ENCODE results near the gene ADD2.
"Not testable (repeated sequence)": the region's sequence is repeated elsewhere in the genome, so short reads cannot be mapped to it uniquely, and the experiment has no call there.

The ADD2 gene

GRCh38 chr2:70751881-70752280 lies 16.1 kb downstream of the ADD2 start:
- DNase-seq (ENCODE audit: low read depth in 2 of 2) = no peak

GRCh38 chr2:70750320-70750719 lies 17.7 kb downstream of the ADD2 start:
- DNase-seq (ENCODE audit: low read depth in 2 of 2) = no peak

GRCh38 chr2:70748002-70748784 lies 19.8 kb downstream of the ADD2 start:
- DNase-seq (ENCODE audit: low read depth in 2 of 2) = no peak

DNA sequence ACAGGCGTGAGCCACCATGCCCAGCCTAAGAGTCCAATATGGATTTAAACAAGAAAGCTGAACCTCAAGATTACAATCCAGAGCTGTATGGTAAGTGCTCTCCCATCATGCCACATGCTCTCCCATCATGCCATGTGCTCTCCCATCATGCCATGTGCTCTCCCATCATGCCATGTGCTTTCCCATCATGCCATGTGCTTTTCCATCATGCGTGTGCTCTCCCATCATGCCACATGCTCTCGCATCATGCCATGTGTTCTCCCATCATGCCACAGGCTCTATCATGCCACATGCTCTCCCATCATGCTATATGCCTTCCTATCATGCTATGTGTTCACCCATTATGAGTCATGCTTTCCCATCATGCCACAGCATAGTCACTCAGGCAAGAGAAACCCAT lies 20.7 kb downstream of the ADD2 start:
- no peak for DNase-seq (ENCODE audit: low read depth in 2 of 2)

DNA sequence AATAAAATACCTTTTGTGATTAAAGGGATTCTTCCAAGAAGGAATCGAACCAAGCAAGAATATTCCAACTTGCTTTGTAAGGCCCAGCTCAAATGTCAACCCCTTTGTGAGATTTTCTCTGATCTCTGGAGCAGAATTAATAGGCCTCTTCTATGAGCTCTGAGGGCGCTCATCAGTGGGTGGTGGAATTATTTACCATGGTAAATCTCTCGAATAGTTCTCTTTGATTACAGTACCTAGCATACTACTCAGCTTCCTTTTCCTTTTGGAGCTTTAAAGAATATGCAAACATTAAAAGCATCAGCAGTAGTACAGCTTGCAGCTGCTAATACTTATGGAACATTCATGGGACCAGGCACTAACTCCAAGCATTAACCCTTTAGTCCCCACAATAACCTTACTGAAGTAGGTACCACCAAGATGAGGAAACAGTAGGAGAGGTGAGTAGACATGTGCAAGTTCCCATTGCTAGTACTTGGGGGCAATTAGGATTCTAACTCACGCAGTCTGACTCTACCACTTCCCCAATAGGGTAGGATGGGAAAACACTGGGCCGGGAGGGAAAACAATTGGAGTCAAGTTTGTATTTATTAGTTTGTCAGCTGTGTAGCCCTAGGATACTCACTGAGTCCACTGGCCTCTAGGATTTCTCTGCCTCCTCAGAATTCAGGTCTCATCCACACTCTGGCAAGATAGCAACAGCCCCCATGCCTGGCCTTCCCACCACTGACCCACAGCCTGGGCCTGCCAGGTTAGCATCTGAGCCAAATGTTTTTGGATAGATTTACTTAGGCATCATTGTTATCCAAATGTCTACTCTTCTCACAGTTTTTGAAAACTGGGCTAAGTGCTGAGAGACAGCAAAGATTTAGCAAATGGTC lies 21.7 kb downstream of the ADD2 start:
- no peak for DNase-seq (ENCODE audit: low read depth in 2 of 2)

DNA sequence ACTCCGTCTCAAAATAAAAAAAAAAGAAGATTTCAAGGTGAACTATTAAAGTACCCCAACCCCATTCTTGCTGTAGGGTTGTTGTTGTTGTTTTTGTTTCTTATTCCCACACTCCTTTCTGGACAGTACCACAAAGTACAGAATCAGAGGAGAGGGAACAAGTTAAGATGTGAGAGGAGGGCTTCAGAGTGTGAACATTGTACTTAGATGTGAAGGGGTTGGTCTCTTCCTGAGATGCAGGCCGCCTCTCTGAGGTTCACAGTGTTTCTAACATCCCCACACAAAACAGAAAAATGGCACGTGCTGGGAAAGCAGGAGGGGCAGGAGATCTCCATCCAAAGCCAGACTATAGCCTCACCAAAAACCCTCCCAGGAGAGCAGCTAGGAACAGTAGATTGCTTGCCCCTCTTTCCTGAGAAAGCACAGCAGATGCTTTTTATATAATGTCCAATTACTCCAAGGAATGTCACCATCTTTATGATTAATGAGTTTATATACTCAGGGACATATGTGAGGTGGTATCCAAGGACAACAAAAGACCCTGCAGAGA lies 22.6 kb downstream of the ADD2 start:
- DNase-seq (ENCODE audit: low read depth in 2 of 2) = no peak

DNA sequence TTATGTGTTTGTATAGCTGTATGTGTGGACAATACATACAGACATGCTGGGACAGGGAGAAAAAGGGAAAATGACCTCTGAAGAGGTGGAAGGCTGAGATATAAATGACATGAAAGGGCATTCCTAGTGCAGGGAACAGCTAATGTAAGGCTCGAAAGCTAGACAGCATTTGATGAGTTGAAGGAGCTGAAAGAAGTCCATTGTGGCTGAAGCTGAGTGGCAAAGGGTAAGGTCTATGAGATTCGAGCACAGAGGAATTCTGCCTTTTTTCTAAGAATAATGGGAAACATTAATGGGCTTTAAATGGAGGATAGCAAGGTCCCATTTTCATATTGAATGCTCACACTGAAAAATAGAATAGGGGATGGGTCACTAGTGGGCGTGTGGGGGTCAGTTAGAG lies 23.6 kb downstream of the ADD2 start:
- no peak for DNase-seq (ENCODE audit: low read depth in 2 of 2)

- DNase-seq (ENCODE audit: low read depth in 2 of 2) = no peak
Measured at GRCh38 chr2:70743677-70744076, 24.3 kb downstream of the ADD2 start.

- no peak for DNase-seq (ENCODE audit: low read depth in 2 of 2)
Measured at GRCh38 chr2:70743068-70743467, 24.9 kb downstream of the ADD2 start.

DNA sequence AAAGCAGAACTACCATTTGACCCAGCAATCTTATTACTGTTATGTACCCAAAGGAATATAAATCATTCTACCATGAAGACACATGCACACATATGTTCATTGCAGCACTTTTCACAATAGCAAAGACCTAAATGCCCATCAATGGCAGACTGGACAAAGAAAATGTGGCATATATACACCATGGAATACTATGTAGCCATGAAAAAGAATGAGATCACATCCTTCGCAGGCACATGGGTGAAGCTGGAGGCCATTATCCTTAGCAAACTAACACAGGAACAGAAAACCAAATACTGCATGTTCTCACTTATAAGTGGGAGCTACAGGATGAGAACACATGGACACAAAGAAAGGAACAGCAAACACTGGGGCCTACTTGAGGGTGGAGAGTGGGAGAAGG lies 28.5 kb downstream of the ADD2 start:
- not testable (repeated sequence) for DNase-seq (ENCODE audit: low read depth in 2 of 2)

DNA sequence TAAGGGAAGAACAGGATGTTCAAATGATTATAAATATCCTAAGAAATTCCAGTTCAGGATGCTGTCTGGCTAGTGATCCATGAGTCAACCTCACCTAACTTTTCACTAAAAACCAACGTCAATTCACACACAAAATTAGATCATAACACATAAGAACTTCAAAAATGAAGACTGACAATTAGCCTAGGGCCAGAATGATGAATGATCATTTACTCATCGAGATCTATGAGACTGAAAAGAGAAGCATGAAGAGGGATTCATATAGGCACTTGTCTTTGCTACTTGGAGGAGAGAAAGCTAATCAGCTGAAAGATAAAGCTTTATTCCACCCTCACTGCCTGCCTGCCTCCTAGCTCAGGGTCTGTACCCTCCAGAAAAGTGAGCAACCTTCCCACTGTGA lies 29.8 kb downstream of the ADD2 start:
- no peak for DNase-seq (ENCODE audit: low read depth in 2 of 2)

GRCh38 chr2:70735071-70735470 lies 32.9 kb downstream of the ADD2 start:
- DNase-seq (ENCODE audit: low read depth in 2 of 2) = no peak

- no peak for DNase-seq (ENCODE audit: low read depth in 2 of 2)
Measured at GRCh38 chr2:70733646-70734180, 34.3 kb downstream of the ADD2 start.

DNA sequence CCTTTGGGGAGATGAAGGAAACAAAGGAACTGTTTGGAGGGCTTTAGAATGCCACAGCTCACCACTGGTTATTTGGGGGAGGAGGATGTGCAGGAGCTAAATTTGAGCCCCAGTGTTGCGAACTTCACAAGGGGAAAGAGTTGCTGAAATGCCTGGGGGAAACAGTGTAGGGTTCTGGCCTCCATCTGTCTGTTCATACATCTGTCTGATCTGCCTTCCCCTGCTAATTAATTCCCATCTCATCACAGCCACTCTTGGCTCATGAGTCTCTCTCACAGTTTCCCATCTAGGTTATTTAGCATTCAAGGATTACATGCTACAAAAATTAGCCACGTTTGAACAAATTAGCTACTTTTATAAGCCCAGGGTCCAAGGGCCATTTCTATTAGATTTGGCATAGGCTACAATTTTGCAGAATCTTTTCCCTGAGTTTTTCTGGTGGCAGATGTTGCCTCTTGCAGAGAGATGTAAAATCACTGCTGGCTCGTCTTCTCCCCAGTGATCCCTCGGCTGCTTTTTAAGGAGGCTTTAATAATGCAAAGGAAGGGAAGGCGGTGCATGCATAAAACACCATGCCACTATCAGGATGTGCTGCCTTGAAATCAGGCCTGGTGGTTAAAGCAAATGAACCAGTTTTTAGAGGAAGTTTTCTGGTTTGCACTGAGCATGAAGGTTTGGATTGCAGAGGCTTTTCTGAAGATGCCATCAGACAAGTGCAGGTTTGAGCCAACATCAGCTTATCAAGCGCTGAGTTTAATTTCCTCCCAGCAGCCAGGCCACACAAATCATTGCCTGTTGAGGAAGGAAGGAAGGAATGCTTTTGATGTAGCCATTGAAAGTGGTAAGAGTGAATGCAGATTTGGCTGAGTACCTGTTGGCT lies 35.0 kb downstream of the ADD2 start:
- DNase-seq (ENCODE audit: low read depth in 2 of 2) = no peak

DNA sequence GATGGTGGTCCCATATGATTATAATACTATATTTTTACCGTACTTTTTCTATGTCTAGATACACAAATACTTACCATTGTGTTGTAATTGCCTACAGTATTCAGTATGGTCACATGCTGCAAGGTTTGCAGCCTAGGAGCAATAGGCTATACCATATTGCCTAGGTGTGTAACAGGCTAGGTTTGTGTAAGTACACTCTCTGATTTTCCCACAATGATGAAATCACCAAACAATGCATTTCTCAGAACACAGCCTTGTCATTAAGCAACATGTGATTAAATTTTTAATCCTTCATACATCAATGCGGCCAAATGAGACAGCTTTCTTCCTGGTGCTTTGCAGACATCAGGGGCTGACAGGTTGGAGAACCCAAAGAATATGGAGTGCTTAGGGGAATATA lies 37.3 kb downstream of the ADD2 start:
- no peak for DNase-seq (ENCODE audit: low read depth in 2 of 2)

DNA sequence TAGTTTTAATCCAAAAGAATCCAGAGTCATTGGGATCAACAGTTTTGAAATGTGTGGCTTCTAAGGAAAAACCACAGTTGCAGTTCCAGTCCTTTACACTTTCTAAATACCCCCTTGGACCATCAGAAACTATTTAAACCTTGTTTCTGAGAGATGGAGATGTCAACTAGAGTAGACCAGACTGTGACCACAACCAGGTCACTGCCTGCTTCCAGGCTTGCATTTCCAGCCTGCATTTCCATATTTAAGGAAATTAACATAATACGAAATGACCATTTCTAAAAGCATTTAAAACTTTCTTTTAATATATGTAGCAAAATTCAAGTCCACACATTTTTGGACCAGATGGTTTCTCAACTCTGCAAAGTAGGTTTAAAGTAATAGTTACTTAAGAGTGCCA lies 38.4 kb downstream of the ADD2 start:
- DNase-seq (ENCODE audit: low read depth in 2 of 2) = no peak

DNA sequence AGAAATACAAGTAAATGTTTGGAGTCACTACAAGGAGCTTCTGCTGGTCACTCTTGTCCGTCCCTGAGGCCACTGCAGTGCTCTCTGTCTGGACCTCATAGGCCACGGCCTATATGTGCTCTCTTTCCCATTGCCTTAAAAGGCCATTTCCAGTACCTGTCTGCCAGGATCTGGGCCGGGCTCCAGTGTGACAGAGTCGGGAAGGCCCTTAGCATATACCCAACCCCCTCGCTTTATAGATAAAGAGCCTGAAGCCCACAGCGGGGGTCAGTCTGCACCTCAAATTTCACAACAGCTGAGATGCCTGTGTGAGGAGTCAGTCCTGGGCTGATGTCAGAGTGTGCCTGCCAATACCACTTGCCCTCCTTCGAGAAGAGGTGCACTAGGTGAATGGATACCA lies 39.9 kb downstream of the ADD2 start:
- DNase-seq (ENCODE audit: low read depth in 2 of 2) = no peak

DNA sequence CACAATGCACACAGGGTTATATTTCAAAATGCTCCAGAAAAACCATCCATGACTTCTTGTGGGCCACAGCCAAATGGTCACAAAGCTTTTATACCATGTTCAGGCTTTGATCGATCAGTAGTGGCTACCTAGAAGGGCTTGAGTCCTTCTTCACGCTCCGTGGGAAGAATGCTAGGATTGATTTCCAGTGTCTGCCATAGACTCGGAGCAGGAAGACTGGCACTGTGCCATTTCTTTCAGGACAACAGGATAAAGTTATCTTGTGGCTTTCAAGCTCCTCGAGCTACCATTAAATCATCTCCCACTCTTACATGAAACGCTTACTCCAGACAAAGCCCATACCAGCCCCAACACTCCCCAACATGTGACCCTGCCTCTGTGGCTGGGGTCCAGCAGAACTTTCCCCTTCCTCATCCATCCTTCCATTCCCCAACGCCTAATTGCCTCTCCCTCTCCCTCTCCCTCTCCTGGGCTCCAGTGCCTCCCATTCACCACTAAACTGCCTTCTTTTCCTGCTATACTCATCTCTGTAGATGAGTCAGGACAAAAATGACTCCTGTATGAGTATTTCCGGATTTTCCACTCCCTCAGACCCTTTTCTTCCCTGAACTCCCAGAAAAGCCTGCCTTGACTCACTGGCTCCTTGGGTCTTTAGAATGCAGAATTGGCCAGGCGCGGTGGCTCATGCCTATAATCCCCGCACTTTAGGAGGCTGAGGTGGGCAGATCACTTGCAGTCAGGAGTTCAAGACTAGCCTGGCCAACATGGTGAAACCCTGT lies 40.9 kb downstream of the ADD2 start:
- DNase-seq (ENCODE audit: low read depth in 2 of 2) = no peak

DNA sequence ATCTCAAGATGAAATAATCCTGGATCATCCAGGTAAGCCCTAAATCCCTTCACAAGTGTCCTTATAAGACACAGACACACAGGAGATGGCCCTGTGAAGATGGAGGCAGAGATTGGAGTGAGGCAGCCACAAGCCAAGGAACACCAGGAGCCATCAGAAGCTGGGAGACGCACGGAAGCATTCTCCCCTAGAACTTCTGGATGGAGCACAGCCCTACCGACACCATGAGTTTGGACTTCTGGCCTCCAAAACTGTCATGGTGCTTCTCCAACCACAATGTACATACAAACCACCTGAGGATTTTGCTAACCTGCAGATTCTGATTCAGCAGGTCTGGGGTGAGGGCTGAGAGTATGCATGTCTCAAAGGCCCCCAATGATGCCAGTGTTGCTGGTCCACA lies 42.5 kb downstream of the ADD2 start:
- DNase-seq (ENCODE audit: low read depth in 2 of 2) = no peak

DNA sequence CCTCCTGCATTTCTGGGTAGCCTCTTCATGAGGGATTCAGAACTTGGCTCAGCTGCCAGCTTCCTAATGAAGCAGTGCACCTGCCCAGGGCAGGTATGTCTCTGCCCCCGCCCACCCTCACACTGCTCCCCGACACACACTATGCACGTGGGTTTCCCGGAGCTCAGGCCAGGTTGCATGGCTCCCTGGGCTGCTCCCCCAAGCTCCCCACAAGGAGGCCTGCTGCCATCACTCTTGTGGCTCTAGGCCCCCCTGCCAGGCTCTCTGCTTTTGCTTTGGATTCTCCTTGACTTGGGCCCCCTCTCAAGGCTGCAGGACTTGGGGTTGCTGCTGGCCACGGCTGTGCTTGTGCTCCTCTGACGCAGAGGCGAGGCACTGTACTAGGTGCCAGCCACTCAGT lies 43.6 kb downstream of the ADD2 start:
- DNase-seq (ENCODE audit: low read depth in 2 of 2) = no peak
